Measurements from ENCODE around the gene PIK3CB.
"Not testable (repeated sequence)": the region's sequence is repeated elsewhere in the genome, so short reads cannot be mapped to it uniquely, and the experiment has no call there.

The PIK3CB gene

DNA sequence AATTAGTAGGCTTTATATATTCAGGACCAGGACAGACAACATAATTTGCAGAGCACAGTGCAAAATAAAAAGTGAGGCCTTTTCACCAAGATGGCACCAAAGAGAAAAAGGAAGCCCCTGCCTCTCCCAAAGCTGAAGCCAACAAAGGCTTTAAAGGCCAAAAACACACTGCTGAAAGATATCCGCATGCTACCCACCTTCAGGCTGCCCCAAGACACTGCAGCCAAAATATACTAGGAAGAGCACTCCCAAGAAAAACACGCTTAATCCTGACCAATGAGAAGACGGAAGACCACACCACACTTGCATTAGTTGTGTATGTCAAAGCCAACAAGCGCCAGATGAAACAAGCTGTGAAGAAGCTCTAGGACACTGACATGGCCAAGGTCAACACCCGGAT is 38.0 kb downstream of the PIK3CB start:
- Mint-ChIP-seq H3K36me3 (ENCODE audit: low read depth) (peaks cover 19% of the 10 kb centered on the region), H3K27me3 (ENCODE audit: low read depth) (no peaks in the 10 kb centered on the region), H3K9me3 (no peaks in the 10 kb centered on the region), H3K4me1 (no peaks in the 10 kb centered on the region), H3K4me3 (no peak overlapping the region), H3K27ac (no peak overlapping the region)
- no peak for TF ChIP-seq CTCF (IDR thresholded peaks at IDR 0.05; ENCODE audit: unreplicated experiment in 3 of 3)

GRCh38 chr3:138786788-138787271 is 47.9 kb downstream of the PIK3CB start:
- no peak overlapping the region for H3K27ac Mint-ChIP-seq
- H3K4me3 Mint-ChIP-seq: no peak overlapping the region
- no peak for TF ChIP-seq CTCF (IDR thresholded peaks at IDR 0.05; ENCODE audit: unreplicated experiment in 3 of 3)
- H3K36me3 Mint-ChIP-seq (ENCODE audit: low read depth): peaks cover 29% of the 10 kb centered on the region
- no peaks in the 10 kb centered on the region for H3K4me1 Mint-ChIP-seq
- peaks cover 3% of the 10 kb centered on the region for H3K9me3 Mint-ChIP-seq
- H3K27me3 Mint-ChIP-seq (ENCODE audit: low read depth): no peaks in the 10 kb centered on the region

- Mint-ChIP-seq H3K4me1 (no peaks in the 10 kb centered on the region), H3K27ac (no peak overlapping the region)
Measured at GRCh38 chr3:138785951-138786350, 48.8 kb downstream of the PIK3CB start.

GRCh38 chr3:138785362-138785857 is 49.3 kb downstream of the PIK3CB start:
- peaks cover 19% of the 10 kb centered on the region for H3K36me3 Mint-ChIP-seq (ENCODE audit: low read depth)
- not testable (repeated sequence) for H3K9me3 Mint-ChIP-seq; H3K27me3 Mint-ChIP-seq (ENCODE audit: low read depth); H3K4me1 Mint-ChIP-seq; H3K4me3 Mint-ChIP-seq; H3K27ac Mint-ChIP-seq

More at GRCh38 chr3:138785951-138786350, 48.8 kb downstream of the PIK3CB start:
- TF ChIP-seq CTCF (IDR thresholded peaks at IDR 0.05; ENCODE audit: unreplicated experiment in 3 of 3): no peak
- Mint-ChIP-seq H3K4me3 (no peak overlapping the region), H3K27me3 (ENCODE audit: low read depth) (no peaks in the 10 kb centered on the region), H3K36me3 (ENCODE audit: low read depth) (peaks cover 21% of the 10 kb centered on the region), H3K9me3 (peaks cover 3% of the 10 kb centered on the region)

DNA sequence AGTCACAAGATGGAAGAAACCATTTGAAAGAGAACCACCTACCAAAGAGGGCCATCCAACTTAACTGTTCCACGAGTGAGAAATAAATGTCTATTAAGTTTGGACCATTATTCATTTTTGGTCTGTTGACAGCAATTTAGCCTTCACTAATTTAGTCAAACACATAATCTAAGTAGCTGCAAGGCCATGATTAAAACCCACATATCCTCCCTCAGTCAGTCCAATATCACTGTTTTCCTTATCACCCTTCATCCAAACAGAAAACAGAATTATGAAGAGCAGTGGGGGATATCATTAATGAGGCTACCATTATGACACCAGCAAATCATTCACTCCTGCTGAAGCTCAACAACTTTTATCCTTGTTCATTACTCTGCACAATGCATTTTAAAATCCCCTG is 52.0 kb downstream of the PIK3CB start:
- no peaks in the 10 kb centered on the region for H3K4me1 Mint-ChIP-seq
- H3K4me3 Mint-ChIP-seq: no peak overlapping the region
- H3K27ac Mint-ChIP-seq: no peak overlapping the region
- peaks cover 3% of the 10 kb centered on the region for H3K9me3 Mint-ChIP-seq
- peaks cover 15% of the 10 kb centered on the region for H3K36me3 Mint-ChIP-seq (ENCODE audit: low read depth)
- no peaks in the 10 kb centered on the region for H3K27me3 Mint-ChIP-seq (ENCODE audit: low read depth)
- no peak for TF ChIP-seq CTCF (IDR thresholded peaks at IDR 0.05; ENCODE audit: unreplicated experiment in 3 of 3)

- H3K27ac Mint-ChIP-seq: no peak overlapping the region
- H3K27me3 Mint-ChIP-seq (ENCODE audit: low read depth): no peaks in the 10 kb centered on the region
- no peak for TF ChIP-seq CTCF (IDR thresholded peaks at IDR 0.05; ENCODE audit: unreplicated experiment in 3 of 3)
- no peak overlapping the region for H3K4me3 Mint-ChIP-seq
- H3K36me3 Mint-ChIP-seq (ENCODE audit: low read depth): peaks cover 10% of the 10 kb centered on the region
- peaks cover 5% of the 10 kb centered on the region for H3K4me1 Mint-ChIP-seq
- peaks cover 3% of the 10 kb centered on the region for H3K9me3 Mint-ChIP-seq
Measured at GRCh38 chr3:138781012-138781470, 53.7 kb downstream of the PIK3CB start.

Data from nephron (organoid).